Hepatocyte (in vitro differentiated cells): ENCODE measurements around the gene CEP83.

Experiments used
- EZH2 ChIP-seq: fragments of 200-600 bp; sonication (generic); IDR thresholded peaks from 2 replicates; pipeline ENCODE4 v1.6.1; 2016; ENCODE audit warnings: antibody characterized with exemption, mild to moderate bottlenecking, borderline replicate concordance
- EZH2phosphoT487 ChIP-seq: fragments of 200-600 bp; sonication (generic); IDR thresholded peaks from one replicate; pipeline ENCODE4 v1.6.1; 2018; ENCODE audit warnings: antibody characterized with exemption, mild to moderate bottlenecking, low read depth, moderate library complexity; ENCODE audit not compliant: unreplicated experiment, severe bottlenecking
- TF ChIP-seq, protein P1 (sequence below): fragments of 200-600 bp; sonication (generic); IDR thresholded peaks from 2 replicates; pipeline ENCODE4 v1.5.1; 2016; ENCODE audit warnings: antibody characterized with exemption, mild to moderate bottlenecking; ENCODE audit not compliant: poor library complexity

DNA sequence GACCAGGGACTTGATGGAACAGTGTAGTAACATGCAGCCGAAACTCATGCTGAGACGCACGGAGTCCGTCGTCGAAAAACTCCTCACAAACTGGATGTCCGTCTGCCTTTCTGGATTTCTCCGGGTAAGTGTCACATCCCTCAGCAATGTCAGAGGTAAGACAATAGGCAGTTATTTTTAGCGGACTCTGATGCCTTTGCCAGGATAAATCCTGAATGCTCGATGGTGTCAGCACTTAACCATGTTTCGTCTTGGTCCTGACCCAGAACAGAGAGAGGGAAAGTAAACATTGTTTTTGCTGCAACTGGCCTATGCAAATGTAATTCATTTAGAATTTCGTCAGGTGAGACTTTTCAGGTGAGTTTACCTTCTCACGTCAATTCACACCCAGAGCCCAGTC, 198.9 kb downstream of the CEP83 start:
- TF ChIP-seq, protein P1, sequence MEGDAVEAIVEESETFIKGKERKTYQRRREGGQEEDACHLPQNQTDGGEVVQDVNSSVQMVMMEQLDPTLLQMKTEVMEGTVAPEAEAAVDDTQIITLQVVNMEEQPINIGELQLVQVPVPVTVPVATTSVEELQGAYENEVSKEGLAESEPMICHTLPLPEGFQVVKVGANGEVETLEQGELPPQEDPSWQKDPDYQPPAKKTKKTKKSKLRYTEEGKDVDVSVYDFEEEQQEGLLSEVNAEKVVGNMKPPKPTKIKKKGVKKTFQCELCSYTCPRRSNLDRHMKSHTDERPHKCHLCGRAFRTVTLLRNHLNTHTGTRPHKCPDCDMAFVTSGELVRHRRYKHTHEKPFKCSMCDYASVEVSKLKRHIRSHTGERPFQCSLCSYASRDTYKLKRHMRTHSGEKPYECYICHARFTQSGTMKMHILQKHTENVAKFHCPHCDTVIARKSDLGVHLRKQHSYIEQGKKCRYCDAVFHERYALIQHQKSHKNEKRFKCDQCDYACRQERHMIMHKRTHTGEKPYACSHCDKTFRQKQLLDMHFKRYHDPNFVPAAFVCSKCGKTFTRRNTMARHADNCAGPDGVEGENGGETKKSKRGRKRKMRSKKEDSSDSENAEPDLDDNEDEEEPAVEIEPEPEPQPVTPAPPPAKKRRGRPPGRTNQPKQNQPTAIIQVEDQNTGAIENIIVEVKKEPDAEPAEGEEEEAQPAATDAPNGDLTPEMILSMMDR = no peak
- TF ChIP-seq EZH2 (no peak), EZH2phosphoT487 (no peak)
